Kidney capillary endothelial cell (primary cell): Measurements from ENCODE around the gene WDFY3.

Source experiments
- DNase-seq: peaks from one replicate; pipeline ENCODE4 v3.0.0-alpha.2; 2018; ENCODE audit warnings: low spot score

The WDFY3 gene

GRCh38 chr4:84905646-84906045, 60.8 kb downstream of the WDFY3 start:
- DNase-seq = no peak

GRCh38 chr4:84901740-84902281, 64.7 kb downstream of the WDFY3 start:
- no peak for DNase-seq

- DNase-seq = no peak
Measured at GRCh38 chr4:84901173-84901572, 65.3 kb downstream of the WDFY3 start.

GRCh38 chr4:84899616-84900015, 66.9 kb downstream of the WDFY3 start:
- DNase-seq = no peak

- DNase-seq = no peak
Measured at GRCh38 chr4:84897516-84897915, 69.0 kb downstream of the WDFY3 start.

GRCh38 chr4:84895283-84895682, 71.2 kb downstream of the WDFY3 start:
- DNase-seq = no peak

- DNase-seq = no peak
Measured at GRCh38 chr4:84894621-84895020, 71.9 kb downstream of the WDFY3 start.

GRCh38 chr4:84892950-84893349, 73.5 kb downstream of the WDFY3 start:
- no peak for DNase-seq

- DNase-seq = peak; percentile 63
Measured at GRCh38 chr4:84887824-84888223, 78.7 kb downstream of the WDFY3 start.

- DNase-seq = no peak
Measured at GRCh38 chr4:84879651-84880200, 86.8 kb downstream of the WDFY3 start.

- no peak for DNase-seq
Measured at GRCh38 chr4:84878546-84878945, 87.9 kb downstream of the WDFY3 start.

- DNase-seq = peak; percentile 89
Measured at GRCh38 chr4:84878090-84878489, 88.4 kb downstream of the WDFY3 start.

GRCh38 chr4:84877051-84877833, 89.2 kb downstream of the WDFY3 start:
- peak; percentile 45 for DNase-seq

GRCh38 chr4:84875636-84876371, 90.7 kb downstream of the WDFY3 start:
- no peak for DNase-seq

GRCh38 chr4:84874619-84875018, 91.9 kb downstream of the WDFY3 start:
- DNase-seq = no peak

- peak; percentile 85 for DNase-seq
Measured at GRCh38 chr4:84870398-84871163, 95.9 kb downstream of the WDFY3 start.

GRCh38 chr4:84866295-84866694, 100.2 kb downstream of the WDFY3 start:
- no peak for DNase-seq

GRCh38 chr4:84865600-84865999, 100.9 kb downstream of the WDFY3 start:
- DNase-seq = no peak

GRCh38 chr4:84862064-84862463, 104.4 kb downstream of the WDFY3 start:
- no peak for DNase-seq

- DNase-seq = peak; percentile 18
Measured at GRCh38 chr4:84857296-84857695, 109.2 kb downstream of the WDFY3 start.

- DNase-seq = no peak
Measured at GRCh38 chr4:84856468-84857049, 109.9 kb downstream of the WDFY3 start.

GRCh38 chr4:84855774-84856173, 110.7 kb downstream of the WDFY3 start:
- DNase-seq = no peak
